Hepatocyte (in vitro differentiated cells): Measurements from ENCODE around the gene ABHD4. TPM values are rescaled to one million over a fixed set of nuclear protein-coding genes. Genes with fewer than 3 reads are reported as not detected.

Experiments
- DNase-seq: peaks from one replicate; pipeline ENCODE4 v3.0.0-alpha.2; 2016; ENCODE audit warnings: low spot score
- H2AFZ ChIP-seq: fragments of 200-600 bp; sonication (generic); 2 replicates; pipeline ENCODE4 v1.6.0; 2016; ENCODE audit warnings: antibody characterized with exemption, mild to moderate bottlenecking
- H3K27ac ChIP-seq: fragments of 200-600 bp; sonication (generic); 2 replicates; pipeline ENCODE4 v1.5.1; 2016; ENCODE audit warnings: mild to moderate bottlenecking
- H3K27me3 ChIP-seq: fragments of 200-600 bp; sonication (generic); 2 replicates; pipeline ENCODE4 v1.6.1; 2016
- H3K36me3 ChIP-seq: fragments of 200-600 bp; sonication (generic); replicated peaks from 2 replicates; pipeline ENCODE4 v1.5.1; 2016; ENCODE audit warnings: low read depth; ENCODE audit not compliant: insufficient read depth
- H3K4me1 ChIP-seq: fragments of 200-600 bp; sonication (generic); 2 replicates; pipeline ENCODE4 v1.5.1; 2016; ENCODE audit warnings: mild to moderate bottlenecking, moderate library complexity; ENCODE audit not compliant: insufficient read depth
- H3K4me2 ChIP-seq: fragments of 200-600 bp; sonication (generic); 2 replicates; pipeline ENCODE4 v1.6.0; 2016
- H3K4me3 ChIP-seq: fragments of 200-600 bp; sonication (generic); 2 replicates; pipeline ENCODE4 v1.5.1; 2016; ENCODE audit warnings: mild to moderate bottlenecking
- H3K79me2 ChIP-seq: fragments of 200-600 bp; sonication (generic); 2 replicates; pipeline ENCODE4 v1.6.0; 2017; ENCODE audit warnings: mild to moderate bottlenecking
- H3K9me2 ChIP-seq: fragments of 200-600 bp; sonication (generic); replicated peaks from 2 replicates; pipeline ENCODE4 v1.6.0; 2017; ENCODE audit warnings: mild to moderate bottlenecking; ENCODE audit not compliant: insufficient read depth
- H3K9me3 ChIP-seq: fragments of 200-600 bp; sonication (generic); 2 replicates; pipeline ENCODE4 v1.5.1; 2016; ENCODE audit warnings: low read depth, mild to moderate bottlenecking
- H4K20me1 ChIP-seq: fragments of 200-600 bp; sonication (generic); 2 replicates; pipeline ENCODE4 v1.6.0; 2016; ENCODE audit warnings: mild to moderate bottlenecking; ENCODE audit not compliant: insufficient read depth, poor library complexity, severe bottlenecking
- EZH2 ChIP-seq: fragments of 200-600 bp; sonication (generic); IDR thresholded peaks from 2 replicates; pipeline ENCODE4 v1.6.1; 2016; ENCODE audit warnings: antibody characterized with exemption, mild to moderate bottlenecking, borderline replicate concordance
- EZH2phosphoT487 ChIP-seq: fragments of 200-600 bp; sonication (generic); IDR thresholded peaks from one replicate; pipeline ENCODE4 v1.6.1; 2018; ENCODE audit warnings: antibody characterized with exemption, mild to moderate bottlenecking, low read depth, moderate library complexity; ENCODE audit not compliant: unreplicated experiment, severe bottlenecking
- WGBS: methylation state at CpG from one replicate; pipeline ENCODE4 v1.1.6; 2016; ENCODE audit warnings: low lambda C conversion rate; ENCODE audit errors: missing lambda C conversion rate; 5-methylcytosine and 5-hydroxymethylcytosine counted together
- polyA plus RNA-seq: library from polyadenylated mRNA; unstranded; fragments of >200 nt; fragmentation: Nextera tagmentation; extraction: Ambion mirVana; gene quantifications from 2 replicates; pipeline ENCODE4 v1.2.1, GENCODE V29; 2016
- total RNA-seq: library from RNA; depleted of rRNA; stranded (reverse); fragments of >200 nt; gene quantifications from 2 replicates; pipeline ENCODE4 v1.2.3, GENCODE V29; 2014
- TF ChIP-seq, protein P1 (sequence below): fragments of 200-600 bp; sonication (generic); IDR thresholded peaks from 2 replicates; pipeline ENCODE4 v1.5.1; 2016; ENCODE audit warnings: antibody characterized with exemption, mild to moderate bottlenecking; ENCODE audit not compliant: poor library complexity

ABHD4 gene
- total and polyA plus RNA-seq, 2 experiments from 2014 or later = 30.7 to 49.8 TPM

DNA sequence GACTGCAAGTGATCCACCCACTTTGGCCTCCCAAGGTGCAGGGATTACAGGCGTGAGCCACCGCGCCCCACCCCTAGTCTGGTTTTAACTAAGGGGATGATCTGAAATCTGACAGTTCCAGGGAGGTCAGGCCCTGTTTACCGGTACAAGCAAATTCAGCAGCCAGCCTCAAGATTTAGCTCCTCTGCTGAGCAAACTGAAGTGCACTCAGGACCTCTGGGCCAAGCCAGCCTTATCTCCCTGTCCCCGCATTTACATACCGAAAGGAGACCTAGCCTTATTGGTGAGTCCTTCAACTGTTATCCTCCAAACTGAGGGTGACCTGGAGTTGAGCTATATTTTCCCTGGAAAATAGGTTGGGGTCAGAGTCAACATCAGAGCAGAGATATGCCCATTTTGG lies 835 bp upstream of the ABHD4 start:
- no peaks in the 10 kb centered on the region for H3K27me3 ChIP-seq
- no peak for DNase-seq
- peak overlapping the region; percentile 80 for H3K4me2 ChIP-seq
- H3K79me2 ChIP-seq = peaks cover 23% of the 10 kb centered on the region
- WGBS = 67% methylated on average over 6 of the region's 6 CpGs
- no peaks in the 10 kb centered on the region for H3K9me2 ChIP-seq
- peaks cover 13% of the 10 kb centered on the region for H3K4me1 ChIP-seq
- H3K9me3 ChIP-seq = no peaks in the 10 kb centered on the region
- H3K27ac ChIP-seq = peak overlapping the region; percentile 98
- H2AFZ ChIP-seq = peak overlapping the region; percentile 81
- H4K20me1 ChIP-seq = no peaks in the 10 kb centered on the region
- H3K4me3 ChIP-seq = no peak overlapping the region
- no peak for TF ChIP-seq EZH2
- TF ChIP-seq, protein P1, sequence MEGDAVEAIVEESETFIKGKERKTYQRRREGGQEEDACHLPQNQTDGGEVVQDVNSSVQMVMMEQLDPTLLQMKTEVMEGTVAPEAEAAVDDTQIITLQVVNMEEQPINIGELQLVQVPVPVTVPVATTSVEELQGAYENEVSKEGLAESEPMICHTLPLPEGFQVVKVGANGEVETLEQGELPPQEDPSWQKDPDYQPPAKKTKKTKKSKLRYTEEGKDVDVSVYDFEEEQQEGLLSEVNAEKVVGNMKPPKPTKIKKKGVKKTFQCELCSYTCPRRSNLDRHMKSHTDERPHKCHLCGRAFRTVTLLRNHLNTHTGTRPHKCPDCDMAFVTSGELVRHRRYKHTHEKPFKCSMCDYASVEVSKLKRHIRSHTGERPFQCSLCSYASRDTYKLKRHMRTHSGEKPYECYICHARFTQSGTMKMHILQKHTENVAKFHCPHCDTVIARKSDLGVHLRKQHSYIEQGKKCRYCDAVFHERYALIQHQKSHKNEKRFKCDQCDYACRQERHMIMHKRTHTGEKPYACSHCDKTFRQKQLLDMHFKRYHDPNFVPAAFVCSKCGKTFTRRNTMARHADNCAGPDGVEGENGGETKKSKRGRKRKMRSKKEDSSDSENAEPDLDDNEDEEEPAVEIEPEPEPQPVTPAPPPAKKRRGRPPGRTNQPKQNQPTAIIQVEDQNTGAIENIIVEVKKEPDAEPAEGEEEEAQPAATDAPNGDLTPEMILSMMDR = no peak
- TF ChIP-seq EZH2phosphoT487 = no peak
- H3K36me3 ChIP-seq = no peaks in the 10 kb centered on the region

DNA sequence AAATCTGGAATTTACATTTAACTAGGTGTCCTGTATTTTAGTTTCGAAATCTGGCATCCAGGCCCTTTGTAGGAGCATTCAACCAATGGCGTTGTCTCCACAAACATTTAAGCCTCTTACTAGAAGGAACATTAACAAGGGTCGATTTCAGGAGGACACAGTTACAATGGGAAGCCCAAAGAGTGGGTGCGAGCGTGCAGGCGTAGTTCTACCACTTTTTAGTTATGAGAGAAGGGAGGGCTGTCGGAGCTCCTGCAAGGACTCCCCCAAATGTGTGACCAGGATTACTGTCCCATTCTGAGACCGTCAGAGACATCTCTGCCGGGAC lies 365 bp upstream of the ABHD4 start:
- Histone ChIP-seq H3K9me3 (no peaks in the 10 kb centered on the region), H2AFZ (peak overlapping the region; percentile 81), H3K4me3 (peak overlapping the region; percentile 55), H3K4me2 (peak overlapping the region; percentile 80), H3K36me3 (no peaks in the 10 kb centered on the region), H3K27me3 (no peaks in the 10 kb centered on the region), H3K79me2 (peaks cover 23% of the 10 kb centered on the region), H4K20me1 (no peaks in the 10 kb centered on the region), H3K4me1 (peaks cover 13% of the 10 kb centered on the region), H3K9me2 (no peaks in the 10 kb centered on the region), H3K27ac (peak overlapping the region; percentile 98)
- 22% methylated on average over 9 of the region's 9 CpGs for whole genome bisulfite sequencing
- no peak for TF ChIP-seq EZH2
- TF ChIP-seq EZH2phosphoT487 = no peak
- TF ChIP-seq, protein P1 = no peak
- DNase-seq = no peak

DNA sequence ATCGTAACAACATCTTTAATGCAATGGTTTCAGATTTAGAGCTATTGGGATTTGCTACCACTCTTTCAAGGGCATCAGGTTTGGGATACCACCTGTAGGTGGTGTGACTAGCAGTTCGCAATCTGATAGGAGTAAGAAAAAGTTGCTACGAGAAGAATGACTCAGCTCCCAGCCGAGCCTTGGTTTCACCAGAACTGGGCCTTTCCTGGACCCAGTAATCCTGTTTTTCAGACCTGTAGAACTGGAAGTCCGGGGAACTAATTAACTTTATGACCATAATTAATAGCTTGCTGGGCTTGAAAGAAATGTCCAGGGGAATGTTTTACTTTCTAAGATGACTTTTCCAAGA lies 770 bp downstream of the ABHD4 start:
- peak overlapping the region; percentile 98 for H3K27ac ChIP-seq
- no peaks in the 10 kb centered on the region for H3K36me3 ChIP-seq
- H3K27me3 ChIP-seq = no peaks in the 10 kb centered on the region
- DNase-seq = peak; percentile 83
- no peaks in the 10 kb centered on the region for H4K20me1 ChIP-seq
- H3K9me2 ChIP-seq = no peaks in the 10 kb centered on the region
- WGBS = 6% methylated on average over 5 of the region's 5 CpGs
- H2AFZ ChIP-seq = peak overlapping the region; percentile 81
- H3K4me1 ChIP-seq = peaks cover 13% of the 10 kb centered on the region
- TF ChIP-seq, protein P1 = peak; percentile 41
- TF ChIP-seq EZH2phosphoT487 = no peak
- H3K79me2 ChIP-seq = peaks cover 23% of the 10 kb centered on the region
- no peaks in the 10 kb centered on the region for H3K9me3 ChIP-seq
- H3K4me3 ChIP-seq = peak overlapping the region; percentile 55
- H3K4me2 ChIP-seq = peak overlapping the region; percentile 80

DNA sequence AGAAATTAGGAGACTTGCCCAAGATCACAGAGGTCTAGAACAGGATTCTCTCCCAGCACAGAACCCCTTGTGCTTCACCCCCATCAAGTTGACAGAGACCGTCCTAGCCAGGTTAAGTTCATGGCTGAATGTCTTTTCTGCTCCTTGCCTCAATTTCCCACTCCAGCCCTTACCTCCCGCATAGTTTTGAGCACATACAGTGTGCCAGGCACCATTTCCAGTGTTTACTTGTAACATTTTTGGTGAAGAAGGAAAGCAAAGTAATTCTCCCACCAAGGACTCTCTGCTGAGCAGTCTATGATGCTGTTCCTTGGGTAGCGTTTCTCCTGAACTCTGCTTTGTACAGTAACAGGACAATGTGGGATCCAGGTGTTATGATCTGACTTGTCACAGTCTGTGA lies 1.2 kb downstream of the ABHD4 start:
- no peaks in the 10 kb centered on the region for H3K9me2 ChIP-seq
- no peaks in the 10 kb centered on the region for H3K9me3 ChIP-seq
- WGBS = 81% methylated on average over 3 of the region's 3 CpGs
- peak overlapping the region; percentile 55 for H3K4me3 ChIP-seq
- H3K27ac ChIP-seq = peak overlapping the region; percentile 98
- H3K4me2 ChIP-seq = peak overlapping the region; percentile 80
- H3K36me3 ChIP-seq = no peaks in the 10 kb centered on the region
- no peak for DNase-seq
- TF ChIP-seq EZH2 = no peak
- TF ChIP-seq, protein P1 = no peak
- no peak for TF ChIP-seq EZH2phosphoT487
- H4K20me1 ChIP-seq = no peaks in the 10 kb centered on the region
- H3K4me1 ChIP-seq = peaks cover 13% of the 10 kb centered on the region
- no peaks in the 10 kb centered on the region for H3K27me3 ChIP-seq
- H2AFZ ChIP-seq = no peak overlapping the region
- peaks cover 23% of the 10 kb centered on the region for H3K79me2 ChIP-seq
